Measurements from ENCODE around the gene AP5S1. TPM values are rescaled to one million over a fixed set of nuclear protein-coding genes. Genes with fewer than 3 reads are reported as not detected.
A peak's percentile ranks its signal among the peaks of the same experiment; 100 is the strongest.

AP5S1 gene
- total RNA-seq, 1 donor from 2014 or later = 12.3 TPM

GRCh38 chr20:3777716-3778629, 42.4 kb upstream of the AP5S1 start:
- no peak for TF ChIP-seq CTCF (IDR thresholded peaks at IDR 0.05; ENCODE audit: unreplicated experiment)
- H3K4me1 Mint-ChIP-seq (ENCODE audit: low read depth) = peaks cover 14% of the 10 kb centered on the region
- H3K36me3 Mint-ChIP-seq (ENCODE audit: insufficient read depth) = no peaks in the 10 kb centered on the region
- H3K4me3 Mint-ChIP-seq (ENCODE audit: low read depth) = peak overlapping the region; percentile 63
- peak; percentile 64 for DNase-seq (ENCODE audit: low spot score, unreplicated experiment)
- no peaks in the 10 kb centered on the region for H3K9me3 Mint-ChIP-seq (ENCODE audit: low read depth)
- H3K27me3 Mint-ChIP-seq = peaks cover 35% of the 10 kb centered on the region
- no peak overlapping the region for H3K27ac Mint-ChIP-seq

- Mint-ChIP-seq H3K27ac (no peak overlapping the region), H3K4me1 (ENCODE audit: low read depth) (peaks cover 19% of the 10 kb centered on the region), H3K9me3 (ENCODE audit: low read depth) (no peaks in the 10 kb centered on the region), H3K27me3 (peaks cover 32% of the 10 kb centered on the region), H3K36me3 (ENCODE audit: insufficient read depth) (peaks cover 1% of the 10 kb centered on the region), H3K4me3 (ENCODE audit: low read depth) (no peak overlapping the region)
- TF ChIP-seq CTCF (IDR thresholded peaks at IDR 0.05; ENCODE audit: unreplicated experiment) = no peak
- DNase-seq (ENCODE audit: low spot score, unreplicated experiment) = no peak
These were observed 41.4 kb upstream of the AP5S1 start for GRCh38 chr20:3778976-3779375.

- Mint-ChIP-seq H3K9me3 (ENCODE audit: low read depth) (no peaks in the 10 kb centered on the region), H3K4me1 (ENCODE audit: low read depth) (peaks cover 22% of the 10 kb centered on the region), H3K27me3 (peaks cover 18% of the 10 kb centered on the region), H3K4me3 (ENCODE audit: low read depth) (peak within 1 kb of the TSS; percentile 72), H3K36me3 (ENCODE audit: insufficient read depth) (peaks cover 4% of the 10 kb centered on the region), H3K27ac (peak within 1 kb of the TSS; percentile 26)
- DNase-seq (ENCODE audit: low spot score, unreplicated experiment) = peak; percentile 44
- TF ChIP-seq CTCF (IDR thresholded peaks at IDR 0.05; ENCODE audit: unreplicated experiment) = no peak
These were observed 39.0 kb upstream of the AP5S1 start, which contains the start of gene SPEF1 for GRCh38 chr20:3781153-3781910. Gene SPEF1 (minus strand): TSS chr20:3781448. CDS start chr20:3781287, 161 bp downstream.

GRCh38 chr20:3782597-3782996, 37.8 kb upstream of the AP5S1 start:
- Mint-ChIP-seq H3K27ac (peak overlapping the region; percentile 62), H3K4me3 (ENCODE audit: low read depth) (no peak overlapping the region), H3K4me1 (ENCODE audit: low read depth) (peaks cover 22% of the 10 kb centered on the region), H3K36me3 (ENCODE audit: insufficient read depth) (peaks cover 4% of the 10 kb centered on the region), H3K27me3 (peaks cover 13% of the 10 kb centered on the region), H3K9me3 (ENCODE audit: low read depth) (no peaks in the 10 kb centered on the region)
- no peak for DNase-seq (ENCODE audit: low spot score, unreplicated experiment)
- no peak for TF ChIP-seq CTCF (IDR thresholded peaks at IDR 0.05; ENCODE audit: unreplicated experiment)

- H3K4me3 Mint-ChIP-seq (ENCODE audit: low read depth) = no peak overlapping the region
- peaks cover 4% of the 10 kb centered on the region for H3K36me3 Mint-ChIP-seq (ENCODE audit: insufficient read depth)
- no peak for TF ChIP-seq CTCF (IDR thresholded peaks at IDR 0.05; ENCODE audit: unreplicated experiment)
- peaks cover 22% of the 10 kb centered on the region for H3K4me1 Mint-ChIP-seq (ENCODE audit: low read depth)
- no peaks in the 10 kb centered on the region for H3K9me3 Mint-ChIP-seq (ENCODE audit: low read depth)
- no peak for DNase-seq (ENCODE audit: low spot score, unreplicated experiment)
- H3K27me3 Mint-ChIP-seq = peaks cover 13% of the 10 kb centered on the region
- peak overlapping the region; percentile 62 for H3K27ac Mint-ChIP-seq
These were observed 37.3 kb upstream of the AP5S1 start for GRCh38 chr20:3783068-3783489.

Data from progenitor cell of endocrine pancreas (in vitro differentiated cells).